Measurements from ENCODE around the gene CNN1.
"Not testable (repeated sequence)": the region's sequence is repeated elsewhere in the genome, so short reads cannot be mapped to it uniquely, and the experiment has no call there.

The CNN1 gene

DNA sequence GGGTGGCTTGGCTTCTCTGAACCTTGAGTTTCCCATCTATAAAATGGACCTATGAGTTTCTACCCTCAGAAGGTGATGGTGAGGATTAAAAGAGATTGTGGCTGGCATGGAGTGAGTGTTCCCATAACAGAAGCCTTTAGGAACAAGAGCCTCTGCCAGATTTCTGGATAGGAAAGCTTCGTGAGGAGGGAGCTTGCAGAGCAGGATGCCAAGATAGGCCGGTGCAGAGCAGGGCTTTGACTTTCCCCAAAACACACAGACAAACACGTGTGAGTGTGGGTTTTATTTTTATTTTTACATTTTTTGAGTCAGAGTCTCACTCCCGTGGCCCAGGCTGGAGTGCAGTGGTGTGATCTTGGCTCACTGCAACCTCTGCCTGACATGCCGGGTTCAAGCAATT is 3.7 kb upstream of the CNN1 start:
- DNase-seq (ENCODE audit: low spot score), result no peak

DNA sequence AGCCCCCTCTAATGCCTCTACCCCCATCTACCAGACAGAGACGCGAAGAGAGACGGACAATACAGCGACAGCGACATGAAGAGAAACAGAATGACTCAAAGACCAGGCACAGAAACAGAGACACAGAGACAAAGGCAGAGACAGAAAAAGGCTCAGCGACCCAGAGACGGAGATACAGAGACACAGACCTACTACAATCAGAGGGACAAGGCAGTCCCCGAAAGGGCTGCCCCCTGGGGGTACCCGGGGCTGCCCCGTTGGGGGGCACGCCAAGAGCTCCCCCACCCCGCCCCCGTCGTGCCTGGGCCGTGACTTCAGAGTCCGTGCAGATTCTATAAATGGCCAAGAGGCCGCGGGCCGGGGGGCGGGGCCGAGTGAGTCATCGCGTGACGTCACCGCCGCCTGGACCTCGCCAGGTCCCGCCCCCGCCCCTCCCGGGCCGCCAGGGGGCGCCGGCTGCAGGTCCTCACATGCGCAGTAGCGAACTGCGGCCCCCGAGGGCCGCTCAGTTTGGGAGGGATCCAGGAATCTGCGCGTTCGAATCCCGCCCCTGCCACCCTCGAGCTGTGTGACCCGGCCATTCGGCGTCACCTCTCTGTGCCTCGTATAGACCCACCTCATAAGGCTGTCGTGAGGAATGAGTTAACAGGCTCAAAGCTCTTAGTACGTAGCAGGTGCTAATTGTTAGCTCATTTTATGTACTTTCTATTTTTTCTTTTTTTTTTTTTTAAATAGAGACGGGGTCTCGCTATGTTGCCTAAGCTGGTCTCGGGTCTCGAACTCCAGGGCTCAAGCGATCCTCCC is 2.7 kb upstream of the CNN1 start:
- DNase-seq (ENCODE audit: low spot score), result peak; percentile 93

DNA sequence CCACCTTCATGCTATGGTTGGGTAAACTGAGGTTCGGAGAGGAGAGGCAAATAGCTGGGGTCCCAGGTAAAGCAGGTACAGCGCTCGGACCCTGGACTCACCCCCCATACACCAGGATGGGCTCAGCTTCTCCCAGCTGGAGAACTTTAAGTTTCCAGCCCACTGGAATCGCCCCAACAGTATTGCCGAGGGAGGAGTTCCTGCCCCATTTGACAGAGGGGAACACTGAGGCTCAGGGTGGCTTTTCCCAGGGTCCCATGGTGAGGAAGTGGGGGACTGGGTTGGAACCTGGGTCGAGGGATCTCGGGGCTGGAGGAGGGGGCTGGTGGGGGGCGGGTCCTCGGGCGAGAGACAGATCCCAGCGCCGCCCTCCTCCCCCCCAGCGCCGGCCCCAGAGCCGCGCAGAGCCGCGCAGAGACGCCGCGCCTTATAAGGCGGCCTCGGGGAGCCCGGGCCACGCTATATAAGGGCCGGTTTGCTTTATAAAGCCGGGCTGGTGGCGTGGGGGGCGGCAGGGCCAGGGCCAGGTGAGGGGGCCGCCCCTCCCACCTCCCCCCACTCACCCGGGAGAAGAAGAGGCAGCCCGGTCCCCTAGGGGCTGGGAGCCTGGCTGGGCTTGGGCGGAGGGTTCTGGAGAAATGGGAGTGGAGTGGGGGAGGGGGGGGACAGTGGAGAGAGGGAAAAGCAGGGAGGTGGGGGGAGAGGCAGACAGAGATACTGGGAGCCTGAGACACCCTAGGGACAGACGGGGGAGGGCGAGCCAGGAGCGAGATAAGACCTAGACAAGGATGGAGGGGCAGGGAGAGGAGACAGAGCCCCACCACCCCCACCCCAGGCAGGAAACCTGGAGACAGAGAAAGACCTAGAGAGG is 1.1 kb downstream of the CNN1 start:
- no peak for DNase-seq (ENCODE audit: low spot score)

DNA sequence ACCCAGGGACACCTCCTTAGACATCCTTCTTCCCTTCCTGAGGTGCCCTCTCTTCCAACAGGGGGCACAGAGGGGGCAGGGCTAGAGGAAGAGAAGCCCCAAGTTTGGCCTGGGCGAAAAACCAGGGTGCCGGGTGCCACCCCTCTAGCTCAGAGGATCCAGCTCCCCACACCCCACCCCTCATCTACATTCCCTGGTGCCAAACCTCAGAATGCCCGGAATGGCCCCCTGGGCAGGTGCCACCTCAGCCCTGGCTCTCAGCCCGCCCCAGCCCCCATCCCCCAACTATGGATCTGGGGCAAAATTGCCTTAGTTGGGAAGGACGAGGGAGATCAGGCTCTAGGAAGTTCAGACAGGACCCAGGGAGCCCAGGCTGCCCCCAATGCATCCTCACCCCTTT is 2.0 kb downstream of the CNN1 start:
- no peak for DNase-seq (ENCODE audit: low spot score)

DNA sequence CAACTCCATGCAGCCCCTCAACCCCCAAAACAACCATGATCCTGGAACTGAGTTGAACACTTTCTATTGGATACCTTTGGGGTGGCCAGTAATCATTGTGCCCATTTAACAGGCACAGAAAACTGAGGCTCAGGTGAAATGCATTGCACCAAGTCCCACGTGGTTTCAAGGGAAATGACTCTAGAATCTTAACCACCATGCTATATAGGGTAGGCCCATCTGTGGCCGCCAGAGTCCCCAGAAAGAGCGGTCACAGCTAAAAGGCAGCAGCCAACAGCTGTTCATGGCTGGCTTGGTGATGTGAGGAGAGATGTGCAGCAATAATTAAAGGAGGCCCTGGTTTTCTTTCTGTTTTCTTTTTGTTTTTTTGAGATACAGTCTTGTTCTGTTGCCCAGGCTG is 2.6 kb downstream of the CNN1 start:
- DNase-seq (ENCODE audit: low spot score), result no peak

DNA sequence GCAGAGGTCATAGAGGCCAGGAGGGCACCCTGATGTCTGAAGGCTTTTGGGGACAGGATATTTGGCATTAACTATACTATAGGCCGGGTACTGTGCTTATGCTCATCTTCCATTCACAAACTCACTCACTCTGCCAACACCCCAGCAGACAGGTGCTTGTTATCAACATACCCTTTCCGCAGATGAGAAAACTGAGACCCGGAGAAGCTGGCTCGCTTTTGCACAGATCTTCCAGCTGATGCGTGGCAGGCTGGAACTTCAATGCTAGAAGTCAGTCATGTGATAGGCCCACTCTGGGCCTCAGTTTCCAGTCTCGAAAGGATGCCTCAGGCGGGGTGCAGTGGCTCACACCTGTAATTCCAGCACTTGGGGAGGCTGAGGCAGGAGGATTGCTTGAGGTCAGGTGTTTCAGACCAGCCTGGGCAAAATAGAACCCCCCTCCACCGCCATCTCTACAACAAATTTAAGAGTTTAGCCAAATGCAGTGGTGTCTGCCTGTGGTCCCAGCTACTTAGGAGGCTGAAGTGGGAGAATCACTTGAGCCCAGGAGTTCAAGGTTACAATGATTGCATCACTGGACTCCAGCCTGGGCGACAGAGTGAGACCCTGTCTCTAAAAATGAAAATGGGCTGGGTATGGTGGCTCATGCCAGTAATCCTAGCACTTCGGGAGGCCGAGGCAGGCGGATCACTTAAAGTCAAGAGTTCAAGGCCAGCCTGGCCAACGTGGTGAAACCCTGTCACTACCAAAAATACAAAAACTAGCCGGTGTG is 9.5 kb downstream of the CNN1 start:
- no peak for DNase-seq (ENCODE audit: low spot score)

DNA sequence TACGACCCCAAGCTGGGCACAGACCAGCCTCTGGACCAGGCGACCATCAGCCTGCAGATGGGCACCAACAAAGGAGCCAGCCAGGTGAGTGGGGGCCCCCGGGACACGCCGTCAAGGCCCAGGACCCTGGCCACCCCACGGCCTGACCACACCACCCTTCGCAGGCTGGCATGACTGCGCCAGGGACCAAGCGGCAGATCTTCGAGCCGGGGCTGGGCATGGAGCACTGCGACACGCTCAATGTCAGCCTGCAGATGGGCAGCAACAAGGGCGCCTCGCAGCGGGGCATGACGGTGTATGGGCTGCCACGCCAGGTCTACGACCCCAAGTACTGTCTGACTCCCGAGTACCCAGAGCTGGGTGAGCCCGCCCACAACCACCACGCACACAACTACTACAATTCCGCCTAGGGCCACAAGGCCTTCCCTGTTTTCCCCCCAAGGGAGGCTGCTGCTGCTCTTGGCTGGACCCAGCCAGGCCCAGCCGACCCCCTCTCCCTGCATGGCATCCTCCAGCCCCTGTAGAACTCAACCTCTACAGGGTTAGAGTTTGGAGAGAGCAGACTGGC is 10.8 kb downstream of the CNN1 start:
- no peak for DNase-seq (ENCODE audit: low spot score)

DNA sequence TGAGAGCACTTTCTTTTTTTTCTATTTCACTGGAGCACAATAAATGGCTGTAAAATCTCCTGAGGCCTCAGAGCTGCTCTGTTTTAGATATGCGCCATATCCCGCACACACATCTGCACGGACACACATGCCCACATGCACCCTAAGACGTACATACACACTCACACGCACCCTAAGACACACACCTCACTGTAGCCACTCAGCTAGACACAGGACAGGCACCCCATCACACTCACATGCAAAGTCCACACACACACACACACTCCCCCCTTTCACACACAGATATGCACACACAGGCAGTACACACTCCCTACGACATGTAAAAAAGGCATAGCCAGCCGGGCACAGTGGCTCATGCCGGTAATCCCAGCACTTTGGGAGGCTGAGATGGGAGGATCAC is 11.6 kb downstream of the CNN1 start:
- no peak for DNase-seq (ENCODE audit: low spot score)

DNA sequence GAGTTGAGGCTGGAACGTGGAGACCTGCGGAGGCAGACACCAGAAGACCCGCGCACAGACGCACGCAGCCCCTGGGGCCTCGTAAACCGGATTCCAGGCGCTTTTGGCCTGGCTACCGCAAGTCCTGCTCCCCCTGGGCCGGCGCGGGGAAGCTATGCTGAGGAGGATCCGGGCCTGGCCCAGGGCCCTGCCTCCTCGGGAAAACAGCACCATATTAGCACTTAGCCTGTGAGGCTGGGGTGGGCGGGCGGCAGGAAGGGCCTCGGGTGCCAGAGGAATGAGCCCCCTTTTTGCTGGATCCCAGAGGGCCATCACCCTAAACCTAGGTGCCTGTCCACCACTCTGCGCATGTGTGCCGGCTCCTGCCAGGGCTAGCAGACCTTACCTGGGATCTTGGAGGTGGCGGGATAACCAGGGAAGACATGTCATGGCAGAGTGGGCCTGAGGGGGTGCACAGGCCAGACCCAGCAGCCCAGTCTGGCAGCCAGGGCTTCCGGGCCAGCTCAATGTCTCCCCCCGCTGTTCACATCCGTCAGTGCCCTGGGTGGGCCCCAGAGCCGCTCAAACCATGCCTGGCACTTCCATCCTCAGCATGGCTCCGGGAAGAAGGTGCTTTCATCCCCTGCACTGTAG is 13.1 kb downstream of the CNN1 start:
- no peak for DNase-seq (ENCODE audit: low spot score)

DNA sequence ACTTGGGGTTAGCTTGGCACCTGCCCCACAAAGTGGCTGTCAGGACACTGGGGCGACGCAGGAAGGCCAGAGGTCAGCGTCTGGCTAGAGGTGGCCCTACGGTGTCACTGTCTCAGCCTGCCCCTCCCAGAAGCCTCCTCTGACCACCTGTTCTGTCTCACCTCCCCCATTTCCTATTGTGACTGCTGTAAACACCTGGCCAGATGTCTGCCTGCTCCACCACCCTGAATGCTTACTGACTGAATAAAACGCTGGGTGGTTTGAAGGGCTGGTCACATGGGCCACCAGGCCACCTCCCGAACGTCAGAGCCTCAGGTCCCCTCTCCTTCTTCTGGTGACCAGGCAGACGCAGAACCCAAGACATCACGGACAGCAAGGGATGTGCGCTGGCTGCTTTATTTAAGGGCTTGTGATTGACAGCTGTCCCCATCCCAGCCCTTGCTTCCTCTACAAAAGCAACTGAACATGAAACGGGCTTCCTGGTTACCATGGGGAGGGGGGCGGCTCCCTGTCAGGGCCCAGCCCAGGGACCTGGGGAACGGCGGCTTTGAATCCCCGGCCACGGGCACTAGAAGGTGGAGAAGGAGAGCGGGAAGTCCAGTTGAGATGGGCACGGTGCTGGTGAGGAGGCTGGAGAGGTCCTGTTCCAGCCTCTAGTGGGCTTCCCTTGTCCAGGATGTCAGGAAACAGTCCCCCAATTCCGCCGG is 14.2 kb downstream of the CNN1 start:
- DNase-seq (ENCODE audit: low spot score), result no peak

DNA sequence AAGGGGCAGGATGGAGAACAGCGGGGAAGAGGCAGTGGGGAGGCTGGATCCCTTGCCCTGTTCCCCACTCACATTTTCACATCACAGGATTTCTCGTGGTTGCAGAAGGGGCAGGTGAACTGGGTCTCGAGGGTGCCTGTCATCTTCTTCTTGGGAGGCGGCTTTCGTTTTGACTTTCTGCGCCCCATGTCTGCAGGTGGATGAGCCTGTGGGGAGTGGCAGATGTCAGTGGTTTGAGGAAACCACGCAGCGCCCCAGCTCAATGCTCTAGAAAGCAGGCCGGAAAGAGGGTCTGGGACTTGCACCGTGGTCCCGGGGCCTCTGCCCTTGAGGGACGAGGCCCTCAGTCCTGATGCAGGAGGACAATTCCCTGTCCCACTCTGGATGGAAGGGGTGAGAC is 15.5 kb downstream of the CNN1 start:
- no peak for DNase-seq (ENCODE audit: low spot score)

DNA sequence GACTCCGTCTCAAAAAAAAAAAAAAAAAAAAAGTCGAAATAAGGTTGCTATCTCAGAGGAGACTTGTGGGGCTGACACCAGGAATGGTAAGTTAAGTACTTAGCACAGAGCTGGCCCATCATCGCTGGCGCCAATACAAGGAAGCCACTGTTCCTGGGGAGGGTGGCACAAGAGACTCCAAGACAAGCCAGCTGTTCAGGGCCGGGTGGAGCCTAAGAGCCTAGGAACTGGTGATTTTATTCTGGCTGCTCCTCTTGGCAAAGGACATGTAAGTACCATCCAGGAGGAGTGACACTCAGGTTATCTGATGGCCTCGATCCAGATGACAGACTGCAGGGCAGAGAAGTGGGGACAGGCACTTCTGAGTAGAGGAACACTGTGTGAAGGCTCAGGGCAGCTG is 16.6 kb downstream of the CNN1 start:
- DNase-seq (ENCODE audit: low spot score), result no peak

DNA sequence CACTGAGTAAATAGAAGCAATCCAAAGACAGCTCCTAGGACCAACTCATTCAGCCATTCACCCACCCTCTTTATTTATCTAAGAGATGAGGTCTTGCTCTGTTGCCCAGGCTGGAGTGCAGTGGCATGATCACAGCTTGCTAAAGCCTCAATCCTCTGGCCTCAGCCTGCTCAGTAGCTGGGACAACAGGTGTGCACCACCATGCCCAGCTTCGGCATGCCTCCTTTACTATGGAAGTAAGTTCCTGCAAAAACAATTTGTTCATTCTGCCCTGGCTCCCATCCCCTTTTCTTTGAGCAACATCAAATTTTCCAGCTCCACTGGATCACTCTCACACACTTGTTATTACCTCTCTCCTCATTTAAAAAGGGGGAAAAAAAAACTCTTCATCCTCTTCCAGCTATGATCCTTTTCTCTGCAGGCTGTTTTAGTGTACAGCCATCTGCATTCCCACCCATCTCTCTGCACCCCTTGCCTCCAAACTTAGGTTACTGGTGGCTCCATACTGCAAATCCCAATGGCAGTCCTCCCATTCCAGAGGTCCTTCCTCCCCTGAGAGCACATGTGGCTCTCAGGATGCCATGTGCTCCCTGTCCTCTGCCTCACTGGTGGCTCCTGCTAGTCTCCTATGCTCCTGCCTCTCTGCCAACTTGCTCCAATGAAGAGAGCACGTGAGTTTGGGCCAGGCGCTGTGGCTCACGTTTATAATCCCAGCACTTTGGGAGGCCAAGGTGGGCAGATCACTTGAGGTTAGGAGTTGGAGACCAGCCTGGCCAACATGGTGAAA is 18.2 kb downstream of the CNN1 start:
- no peak for DNase-seq (ENCODE audit: low spot score)

DNA sequence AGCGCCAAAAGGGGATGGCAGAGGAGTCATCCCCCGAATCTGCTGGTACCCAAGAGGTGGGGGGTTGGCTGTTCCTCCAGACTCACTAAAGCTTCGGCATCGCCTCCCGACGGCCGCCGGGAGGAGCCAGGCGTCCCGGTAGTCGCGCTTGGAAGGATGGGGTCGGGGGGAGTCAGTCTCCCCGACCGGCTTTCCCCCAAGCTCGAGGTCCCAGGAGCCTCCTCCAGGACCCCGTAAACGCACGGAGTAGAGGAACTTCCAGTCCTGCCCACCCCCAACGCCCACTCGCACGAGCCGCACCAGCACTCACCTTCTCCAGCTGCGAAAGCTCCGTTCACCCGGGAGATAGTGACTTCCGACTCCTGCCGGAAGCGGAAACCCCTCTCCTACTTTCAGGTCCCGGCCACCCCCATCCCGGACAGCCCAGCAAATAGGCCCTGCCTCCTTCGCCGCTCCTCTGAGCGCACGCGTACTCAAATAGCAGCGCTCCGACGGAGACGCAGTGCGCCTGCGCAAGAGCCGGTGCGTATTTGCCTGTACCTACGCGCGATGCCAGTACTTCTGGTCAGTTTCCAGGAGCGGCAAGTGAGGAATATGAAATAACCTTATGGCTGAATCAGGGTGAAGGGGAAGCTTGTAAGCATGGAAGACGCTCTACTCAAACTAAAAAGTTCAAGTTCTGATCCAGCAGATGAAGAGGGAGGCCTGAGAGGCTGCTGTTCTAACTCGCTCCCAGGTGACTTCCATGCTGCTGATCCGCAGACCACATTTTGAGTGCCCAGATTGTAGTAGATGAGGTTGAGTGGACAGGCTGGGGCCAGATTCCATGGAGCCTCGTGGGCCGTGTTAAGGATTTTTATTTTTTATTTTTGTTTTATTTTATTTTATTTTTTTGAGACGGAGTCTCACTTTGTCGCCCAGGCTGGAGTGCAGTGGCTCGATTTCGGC is 20.5 kb downstream of the CNN1 start, which contains the start of gene ELOF1:
TSS of gene ELOF1 (minus strand) at position 350 of the 948 bp plus-strand sequence. CDS start 4,883 bp downstream, outside the sequence.
- peak; percentile 100 for DNase-seq (ENCODE audit: low spot score)

DNA sequence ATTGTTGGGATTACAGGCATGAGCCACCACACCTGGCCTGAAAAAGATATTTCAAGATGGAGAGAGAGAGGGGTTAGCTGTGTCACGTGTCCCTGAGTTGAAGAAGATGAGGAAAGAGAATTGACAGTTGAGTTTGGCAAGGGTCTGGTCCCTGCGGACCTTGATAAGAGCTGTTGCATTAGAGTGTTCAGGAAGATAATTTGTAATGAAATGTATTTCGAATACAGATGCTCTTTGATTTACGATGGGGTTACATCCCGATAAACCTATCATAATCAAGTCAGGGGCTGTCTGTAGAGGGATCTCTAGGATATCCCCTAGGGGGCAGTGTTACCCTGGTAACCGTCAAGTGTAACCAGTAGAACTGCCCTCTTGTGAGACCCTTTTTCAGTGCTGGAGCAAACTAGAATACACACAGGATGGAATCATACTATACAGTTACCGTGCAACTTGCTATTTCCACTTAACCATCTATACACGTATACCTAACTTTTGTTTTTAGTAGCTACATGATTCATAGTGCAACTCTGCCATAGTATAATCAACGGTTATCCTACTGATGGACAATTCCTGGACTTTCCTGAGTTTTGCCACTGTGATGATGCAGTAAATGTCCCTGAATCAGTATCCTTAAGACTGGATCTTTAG is 21.9 kb downstream of the CNN1 start:
- DNase-seq (ENCODE audit: low spot score), result peak; percentile 83

DNA sequence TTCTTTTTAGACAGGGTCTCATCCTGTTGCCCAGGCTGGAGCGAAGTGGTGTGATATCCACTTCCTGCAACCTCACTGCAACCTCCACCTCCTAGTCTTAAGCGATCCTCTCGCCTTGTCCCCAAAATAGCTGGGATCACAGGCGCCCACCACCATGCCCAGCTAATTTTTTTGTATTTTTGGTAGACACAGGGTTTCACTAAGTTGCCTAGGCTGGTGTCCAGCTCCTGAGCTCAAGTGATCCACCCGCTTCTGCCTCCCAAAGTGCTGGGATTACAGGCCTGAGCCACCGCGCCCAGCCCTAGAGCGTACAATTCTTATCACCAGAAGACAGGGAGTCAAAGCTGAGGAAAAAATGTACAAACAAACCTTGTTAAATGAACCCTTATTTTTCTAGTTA is 24.9 kb downstream of the CNN1 start:
- DNase-seq (ENCODE audit: low spot score), result no peak

DNA sequence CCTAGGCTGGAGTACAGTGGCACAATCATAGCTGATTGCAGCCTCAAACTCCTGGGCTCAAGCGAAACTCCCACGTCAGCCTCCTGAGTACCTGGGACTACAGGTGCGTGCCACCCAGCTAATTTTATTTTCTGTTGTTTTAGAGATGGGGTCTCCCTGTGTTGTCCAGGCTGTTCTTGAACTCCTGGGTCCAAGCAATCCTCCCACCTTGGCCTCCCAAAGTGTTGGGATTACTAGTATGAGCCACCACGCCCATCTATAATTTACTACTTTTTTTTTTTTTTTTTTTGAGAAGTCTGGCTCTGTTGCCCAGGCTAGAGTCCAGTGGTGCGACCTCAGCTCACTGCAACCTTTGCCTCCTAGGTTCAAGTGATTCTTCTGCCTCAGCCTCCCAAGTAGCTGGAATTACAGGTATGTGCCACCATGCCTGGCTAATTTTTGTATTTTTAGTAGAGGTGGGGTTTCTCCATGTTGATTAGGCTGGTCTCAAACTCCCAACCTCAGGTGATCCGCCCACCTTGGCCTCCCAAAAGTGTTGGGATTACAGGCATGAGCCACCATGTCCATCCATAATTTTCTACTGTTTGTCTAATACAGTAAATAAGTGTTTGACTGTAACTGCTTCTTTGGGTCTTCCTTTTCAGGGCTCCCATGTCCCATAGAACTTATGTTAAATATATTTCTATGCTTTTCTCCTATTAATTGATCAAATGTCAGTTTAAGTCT is 25.6 kb downstream of the CNN1 start:
- not testable (repeated sequence) for DNase-seq (ENCODE audit: low spot score)

DNA sequence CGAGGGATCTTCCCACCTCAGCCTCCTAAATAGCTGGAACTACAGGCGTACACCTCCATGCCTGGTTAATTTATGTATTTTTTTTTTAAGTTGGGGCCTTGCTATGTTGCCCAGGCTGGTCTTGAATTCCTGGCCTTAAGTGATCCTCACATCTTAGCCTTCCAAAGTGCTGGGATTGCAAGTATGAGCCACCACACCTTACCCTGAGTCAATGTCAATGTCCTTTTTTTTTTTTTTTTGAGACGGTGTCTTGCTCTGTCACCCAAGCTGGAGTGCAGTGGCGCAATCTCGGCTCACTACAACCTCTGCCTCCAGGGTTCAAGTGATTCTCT is 27.0 kb downstream of the CNN1 start:
- DNase-seq (ENCODE audit: low spot score), result not testable (repeated sequence)
